Esophagus muscularis mucosa (tissue), 4 donors: ENCODE measurements around the gene RPSA. TPM values are rescaled to one million over a fixed set of nuclear protein-coding genes. Genes with fewer than 3 reads are reported as not detected.

Experiments
- DNase-seq: peaks from one replicate; pipeline ENCODE4 v3.0.0-alpha.2; 2017; ENCODE audit errors: extremely low spot score
- H3K27ac ChIP-seq, 4 donors: fragments of 200-600 bp; sonication (generic); replicated peaks in 1 of 4; 1 replicate in 3 of 4; 2 replicates in 1 of 4; pipeline ENCODE4 v1.5.1; 2016 to 2019; ENCODE audit warnings: mild to moderate bottlenecking in 1 of 4
- H3K27me3 ChIP-seq, 4 donors: fragments of 200-600 bp; sonication (generic); one replicate each; pipeline versions ENCODE4 v1.5.1 to v1.6.0; 2016 to 2019
- H3K36me3 ChIP-seq, 4 donors: fragments of 200-600 bp; sonication (generic); one replicate each; pipeline ENCODE4 v1.5.1; 2016 to 2019
- H3K4me1 ChIP-seq, 4 donors: fragments of 200-600 bp; sonication (generic); one replicate each; pipeline ENCODE4 v1.5.1; 2016 to 2019
- H3K4me3 ChIP-seq, 4 donors: fragments of 200-600 bp; sonication (generic); 1 replicate in 2 of 4; 2 replicates in 2 of 4; pipeline ENCODE4 v1.5.1; 2016 to 2019; ENCODE audit warnings: mild to moderate bottlenecking in 4 of 4, moderate library complexity in 1 of 4
- H3K9me3 ChIP-seq, 4 donors: fragments of 200-600 bp; sonication (generic); 1 replicate in 3 of 4; 2 replicates in 1 of 4; pipeline ENCODE4 v1.5.1; 2016 to 2019
- CTCF ChIP-seq, 3 experiments: fragments of 200-600 bp in 2 of 3; fragments of 450-650 bp in 1 of 3; sonication (generic) in 2 of 3; IDR thresholded peaks; one replicate each; pipeline ENCODE4 v1.5.1; 2017 to 2019; ENCODE audit warnings: antibody characterized with exemption in 3 of 3, mild to moderate bottlenecking in 2 of 3, moderate library complexity in 1 of 3
- EP300 ChIP-seq: sonication (generic); formaldehyde crosslinking; IDR thresholded peaks from one replicate; pipeline ENCODE4 v1.6.1; 2017; ENCODE audit warnings: antibody characterized with exemption
- POLR2A ChIP-seq: fragments of 450-650 bp; IDR thresholded peaks from one replicate; pipeline ENCODE4 v1.6.1; 2017; ENCODE audit warnings: antibody characterized with exemption, moderate library complexity, mild to moderate bottlenecking, low read depth
- POLR2AphosphoS5 ChIP-seq, 2 donors: sonication (generic); formaldehyde crosslinking; IDR thresholded peaks; one replicate each; pipeline ENCODE4 v1.6.1; 2017; ENCODE audit warnings: antibody characterized with exemption in 2 of 2
- WGBS: methylation state at CpG from one replicate; pipeline ENCODE4 v1.1.5; 2018; 5-methylcytosine and 5-hydroxymethylcytosine counted together
- intact Hi-C: fragments of 100-400 bp; cut with DNase I; formaldehyde crosslinking; loops from one replicate; pipeline ENCODE4 v1.15.1; 2023
- total RNA-seq, 4 donors: library from RNA; depleted of rRNA; stranded (reverse); fragments of >200 nt; gene quantifications; one replicate each; pipeline versions ENCODE4 v1.1.0 to v1.2.1, GENCODE V29; 2016

The RPSA gene
- total RNA-seq, 4 donors from 2014 or later = 720 to 1,054 (median 915) TPM

GRCh38 chr3:39401983-39402382 is 4.5 kb upstream of the RPSA start:
- Histone ChIP-seq H3K27me3 (no peaks in the 10 kb centered on the region), H3K9me3 (no peaks in the 10 kb centered on the region), H3K27ac (no peak overlapping the region), H3K36me3 (peaks cover 11 to 41% (median 31%) of the 10 kb centered on the region in 4 donors), H3K4me3 (no peak overlapping the region), H3K4me1 (peaks cover 0 to 5% (median under 1%) of the 10 kb centered on the region in 4 donors)
- intact Hi-C loops = no loop called here
- no peak for TF ChIP-seq EP300
- TF ChIP-seq POLR2A = no peak
- no peak for TF ChIP-seq CTCF (IDR thresholded peaks at IDR 0.05)
- no peak for TF ChIP-seq POLR2AphosphoS5 (IDR thresholded peaks at IDR 0.05)
- WGBS = 58% methylated on average over 2 of the region's 2 CpGs
- no peak for DNase-seq

- H3K27me3 ChIP-seq = no peaks in the 10 kb centered on the region
- H3K36me3 ChIP-seq = peaks cover 8 to 32% (median 28%) of the 10 kb centered on the region in 4 donors
- H3K4me1 ChIP-seq = peaks cover 24 to 30% (median 30%) of the 10 kb centered on the region in 4 donors
- no peak overlapping the region for H3K27ac ChIP-seq
- intact Hi-C loops = no loop called here
- TF ChIP-seq EP300 (no peak), CTCF (IDR thresholded peaks at IDR 0.05) (no peak), POLR2A (no peak), POLR2AphosphoS5 (IDR thresholded peaks at IDR 0.05) (no peak)
- H3K9me3 ChIP-seq = no peaks in the 10 kb centered on the region
- no peak for DNase-seq
- H3K4me3 ChIP-seq = no peak overlapping the region
- WGBS = 90% methylated on average over 14 of the region's 15 CpGs
Measured at GRCh38 chr3:39404943-39405686, 1.4 kb upstream of the RPSA start.

- no peak for DNase-seq
- WGBS = 72% methylated on average over 13 of the region's 13 CpGs
- Histone ChIP-seq H3K36me3 (peaks cover 14 to 38% (median 31%) of the 10 kb centered on the region in 4 donors), H3K27me3 (no peaks in the 10 kb centered on the region), H3K27ac (peak overlapping the region; percentile 78 to 88 (median 82)), H3K4me1 (peaks cover 24 to 35% (median 32%) of the 10 kb centered on the region in 4 donors), H3K9me3 (no peaks in the 10 kb centered on the region), H3K4me3 (peak overlapping the region; percentile 65 to 77 (median 73))
- TF ChIP-seq CTCF (IDR thresholded peaks at IDR 0.05) (no peak), POLR2AphosphoS5 (IDR thresholded peaks at IDR 0.05) (no peak), EP300 (no peak), POLR2A (no peak)
- intact Hi-C loops = loop anchor here (1.0 kb wide), 1 partner anchor 22 kb away; no protein-coding TSS in a partner anchor
Measured at GRCh38 chr3:39405687-39406367, 693 bp upstream of the RPSA start.

- intact Hi-C loops = no loop called here
- Histone ChIP-seq H3K36me3 (peaks cover 28 to 46% (median 38%) of the 10 kb centered on the region in 4 donors), H3K9me3 (no peaks in the 10 kb centered on the region), H3K4me3 (peak overlapping the region; percentile 65 to 77 (median 73)), H3K27ac (peak overlapping the region; percentile 78 to 88 (median 82)), H3K27me3 (no peaks in the 10 kb centered on the region), H3K4me1 (peaks cover 24 to 35% (median 32%) of the 10 kb centered on the region in 4 donors)
- WGBS = 4% methylated on average over 9 of the region's 9 CpGs
- TF ChIP-seq POLR2AphosphoS5 (IDR thresholded peaks at IDR 0.05) = no peak
- TF ChIP-seq EP300 = no peak
- no peak for TF ChIP-seq CTCF (IDR thresholded peaks at IDR 0.05)
- no peak for DNase-seq
Measured at GRCh38 chr3:39407259-39407629, 724 bp downstream of the RPSA start.
